Body of pancreas (tissue), 4 donors: ENCODE results near the gene GOLGA8T. TPM values are rescaled to one million over a fixed set of nuclear protein-coding genes. Genes with fewer than 3 reads are reported as not detected.
"Not testable (repeated sequence)": the region's sequence is repeated elsewhere in the genome, so short reads cannot be mapped to it uniquely, and the experiment has no call there.

Experiments
- ATAC-seq: fragments of 150-250 bp; one replicate; pipeline ENCODE4 v1.9.1; 2016
- DNase-seq, 4 donors: peaks; one replicate each; pipeline ENCODE4 v3.0.0-alpha.2; 2019
- H3K27ac ChIP-seq, 4 donors: fragments of 200-600 bp; sonication (generic); 1 replicate in 3 of 4; 2 replicates in 1 of 4; pipeline versions ENCODE4 v1.5.1 to v1.6.1; 2016 to 2019; ENCODE audit warnings: mild to moderate bottlenecking in 1 of 4, mixed read lengths in 1 of 4, moderate library complexity in 1 of 4
- H3K27me3 ChIP-seq, 2 donors: fragments of 200-600 bp; sonication (generic); one replicate each; pipeline ENCODE4 v1.6.0; 2016; ENCODE audit warnings: mild to moderate bottlenecking in 1 of 2
- H3K36me3 ChIP-seq, 2 donors: fragments of 200-600 bp; sonication (generic); replicated peaks in 1 of 2; 2 replicates each; pipeline ENCODE4 v1.5.1; 2016; ENCODE audit warnings: low read depth in 2 of 2; ENCODE audit not compliant: insufficient read depth in 1 of 2
- H3K4me1 ChIP-seq: fragments of 200-600 bp; sonication (generic); one replicate; pipeline ENCODE4 v1.6.0; 2016
- H3K4me3 ChIP-seq, 2 donors: fragments of 200-600 bp; sonication (generic); 1 replicate in 1 of 2; 2 replicates in 1 of 2; pipeline ENCODE4 v1.5.1; 2016 to 2019
- H3K9me3 ChIP-seq, 3 donors: fragments of 200-600 bp; sonication (generic); 1 replicate in 2 of 3; 2 replicates in 1 of 3; pipeline ENCODE4 v1.5.1; 2016
- WGBS, 2 donors: methylation state at CpG; one replicate each; pipeline ENCODE4 v1.1.5; 2017; 5-methylcytosine and 5-hydroxymethylcytosine counted together
- intact Hi-C: fragments of 100-400 bp; cut with DNase I; formaldehyde crosslinking; loops from one replicate; pipeline ENCODE4 v1.15.1; 2023
- small RNA-seq: library from RNA; depleted of rRNA; stranded (forward); fragments of <200 nt; gene quantifications from one replicate; pipeline ENCODE3, GENCODE V24; 2016
- total RNA-seq, 2 donors: library from RNA; depleted of rRNA; stranded (reverse); fragments of >200 nt; gene quantifications; one replicate each; pipeline ENCODE4 v1.1.0, GENCODE V29; 2016

Gene GOLGA8T
- total RNA-seq, 2 donors from 2014 or later: 0.26 TPM; not detected in 1

GRCh38 chr15:30191639-30192038 is 56.8 kb downstream of the GOLGA8T start:
- H3K4me3 ChIP-seq, intact Hi-C loops, DNase-seq, H3K9me3 ChIP-seq, H3K36me3 ChIP-seq, H3K27ac ChIP-seq, H3K27me3 ChIP-seq, H3K4me1 ChIP-seq: not testable (repeated sequence)
- 0% methylated on average over 8 of the region's 37 CpGs; no CpG with 5 or more reads in 1 of the 2 donors for WGBS, 2 donors
- ATAC-seq: peak; percentile 26

- intact Hi-C loops, H3K27me3 ChIP-seq, H3K9me3 ChIP-seq, H3K4me1 ChIP-seq, H3K27ac ChIP-seq, H3K36me3 ChIP-seq, DNase-seq, ATAC-seq, H3K4me3 ChIP-seq: not testable (repeated sequence)
- WGBS, 2 donors: 0 to 1% methylated on average over 8 to 14 of the region's 53 CpGs
Observed at GRCh38 chr15:30192119-30192745, 57.4 kb downstream of the GOLGA8T start.

GRCh38 chr15:30192892-30193291 is 58.0 kb downstream of the GOLGA8T start:
- ATAC-seq, H3K27ac ChIP-seq, H3K4me3 ChIP-seq, H3K9me3 ChIP-seq, H3K4me1 ChIP-seq, DNase-seq, intact Hi-C loops, H3K36me3 ChIP-seq, H3K27me3 ChIP-seq: not testable (repeated sequence)
- WGBS, 2 donors: 100% methylated on average over 1 of the region's 9 CpGs; no CpG with 5 or more reads in 1 of the 2 donors

Small RNA genes within 50 kb of the gene (small RNA-seq; reads per million reads assigned to genes)
- gene AC120045.2 (not detected), gene RF00096 (not detected), gene RN7SL469P (not detected), gene RN7SL673P (not detected)

Other genes starting within 250 kb of the GOLGA8T start
- not detected for gene GOLGA8J, start 52.1 kb upstream of the GOLGA8T start, total RNA-seq